22Rv1 (cell line): Measurements from ENCODE around the gene MYMK.

Experiments
- CTCF ChIP-seq: fragments of 450-650 bp; IDR thresholded peaks from 2 replicates; pipeline ENCODE4 v1.5.1; 2017; ENCODE audit warnings: mild to moderate bottlenecking
- ZFX ChIP-seq: fragments of 450-650 bp; IDR thresholded peaks from 2 replicates; pipeline ENCODE4 v1.6.1; 2017; ENCODE audit warnings: antibody characterized with exemption, borderline replicate concordance

DNA sequence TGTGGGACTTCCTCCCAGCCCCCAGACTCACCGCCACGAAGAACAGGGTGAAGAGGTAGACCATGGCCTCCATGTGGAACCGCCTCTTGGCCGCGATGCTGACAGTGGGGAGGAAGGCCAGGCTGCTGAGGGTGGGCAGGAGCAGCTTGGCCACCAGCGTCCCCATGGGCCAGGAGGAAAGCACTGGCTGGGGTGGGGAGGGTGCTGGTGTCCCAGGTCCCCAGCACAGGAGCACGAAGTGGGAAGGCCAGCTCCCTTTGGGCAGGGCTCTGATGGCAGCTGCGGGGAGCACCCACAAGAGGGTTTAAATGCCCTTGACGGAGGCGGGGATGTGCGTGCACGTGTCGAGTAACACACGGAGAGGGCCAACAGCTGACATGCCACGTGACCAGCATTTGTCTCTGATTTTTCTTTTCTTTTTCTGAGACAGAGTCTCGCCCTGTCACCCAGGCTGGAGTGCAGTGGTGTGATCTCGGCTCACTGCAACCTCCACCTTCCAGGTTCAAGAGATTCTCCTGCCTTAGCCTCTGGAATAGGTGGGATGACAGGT, at the start of gene MYMK:
- no peak for TF ChIP-seq CTCF
- TF ChIP-seq ZFX, result no peak
